HFFc6 (cell line): Measurements from ENCODE around the gene UNKL. TPM values are rescaled to one million over a fixed set of nuclear protein-coding genes. Genes with fewer than 3 reads are reported as not detected.
"Not testable (repeated sequence)": the region's sequence is repeated elsewhere in the genome, so short reads cannot be mapped to it uniquely, and the experiment has no call there.

ENCODE experiments used
- DNase-seq: peaks from one replicate; pipeline ENCODE4 v3.0.0-alpha.2; 2018
- H3K27ac Mint-ChIP-seq: 2 replicates; pipeline ENCODE4 v1.8.0; 2020; ENCODE audit warnings: mild to moderate bottlenecking, mixed read lengths
- H3K27me3 Mint-ChIP-seq: 2 replicates; pipeline ENCODE4 v1.8.0; 2021; ENCODE audit warnings: mild to moderate bottlenecking, moderate library complexity, mixed read lengths; ENCODE audit not compliant: insufficient read depth
- H3K36me3 Mint-ChIP-seq: 2 replicates; pipeline ENCODE4 v1.8.0; 2021; ENCODE audit warnings: low read depth, mixed read lengths
- H3K4me1 Mint-ChIP-seq: 2 replicates; pipeline ENCODE4 v1.8.0; 2020; ENCODE audit warnings: low read depth, mixed read lengths
- H3K4me3 Mint-ChIP-seq: 2 replicates; pipeline ENCODE4 v1.8.0; 2020; ENCODE audit warnings: mild to moderate bottlenecking, moderate library complexity, mixed read lengths
- H3K9me3 Mint-ChIP-seq: 2 replicates; pipeline ENCODE4 v1.8.0; 2020; ENCODE audit warnings: mild to moderate bottlenecking, mixed read lengths
- total RNA-seq, 6 experiments: library from RNA; stranded (reverse); fragmentation: NEBNext Ultra II Directional; extraction: Animal tissue kit (Norgen Biotek cat#: 25700); gene quantifications; 2 replicates in 1 of 6; 3 replicates in 5 of 6; pipeline ENCODE4 v1.2.3, GENCODE V29; 2021
- TF ChIP-seq, protein P1 (sequence below): fragments of 200-600 bp; sonication (generic); IDR thresholded peaks from 2 replicates; pipeline ENCODE4 v1.5.0; 2021; ENCODE audit warnings: antibody characterized with exemption, mild to moderate bottlenecking

The UNKL gene
- total RNA-seq, 6 experiments from 2014 or later: 15.0 to 22.6 (median 16.5) TPM

DNA sequence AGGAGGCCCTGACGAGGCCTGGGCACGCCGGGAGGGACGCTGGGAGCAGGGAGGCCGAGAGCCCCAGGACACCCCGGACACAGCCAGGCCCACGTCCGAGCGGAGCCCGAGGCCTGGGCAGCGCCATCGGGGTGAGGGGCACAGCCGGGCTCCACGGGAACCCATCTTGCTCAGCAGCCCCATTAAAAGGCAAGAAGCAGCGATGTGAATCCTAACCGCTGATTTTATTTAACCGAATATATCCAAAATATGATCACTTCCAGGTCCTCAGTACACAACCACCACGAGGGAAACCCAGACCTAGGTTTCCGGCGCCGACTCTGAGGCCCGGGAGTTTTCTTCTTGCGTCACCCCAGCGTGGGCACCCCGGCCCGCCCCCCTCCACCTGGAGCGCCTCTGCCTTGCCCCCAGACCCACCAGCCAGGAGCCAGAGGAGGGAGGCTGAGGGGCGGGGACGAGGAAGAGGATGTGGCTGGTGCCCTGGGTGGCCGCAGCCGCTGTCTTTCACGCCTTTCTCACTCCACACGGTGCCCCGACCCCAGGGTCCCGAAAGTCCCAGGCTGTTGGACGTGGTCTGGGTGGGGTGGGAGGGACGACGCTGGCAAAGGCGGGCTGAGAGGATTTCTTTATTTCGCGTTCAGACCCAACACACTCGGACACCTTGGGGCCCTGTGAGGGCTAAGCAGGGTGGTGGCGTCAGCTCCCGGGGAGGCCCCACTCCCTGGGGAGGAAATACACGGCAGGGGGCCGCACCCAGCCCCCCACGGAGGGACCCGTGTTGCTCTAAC, 30.4 kb upstream of the UNKL start:
- Mint-ChIP-seq H3K27me3 (no peaks in the 10 kb centered on the region), H3K9me3 (no peaks in the 10 kb centered on the region), H3K27ac (no peak overlapping the region), H3K36me3 (no peaks in the 10 kb centered on the region), H3K4me3 (no peak overlapping the region), H3K4me1 (no peaks in the 10 kb centered on the region)
- TF ChIP-seq, protein P1, sequence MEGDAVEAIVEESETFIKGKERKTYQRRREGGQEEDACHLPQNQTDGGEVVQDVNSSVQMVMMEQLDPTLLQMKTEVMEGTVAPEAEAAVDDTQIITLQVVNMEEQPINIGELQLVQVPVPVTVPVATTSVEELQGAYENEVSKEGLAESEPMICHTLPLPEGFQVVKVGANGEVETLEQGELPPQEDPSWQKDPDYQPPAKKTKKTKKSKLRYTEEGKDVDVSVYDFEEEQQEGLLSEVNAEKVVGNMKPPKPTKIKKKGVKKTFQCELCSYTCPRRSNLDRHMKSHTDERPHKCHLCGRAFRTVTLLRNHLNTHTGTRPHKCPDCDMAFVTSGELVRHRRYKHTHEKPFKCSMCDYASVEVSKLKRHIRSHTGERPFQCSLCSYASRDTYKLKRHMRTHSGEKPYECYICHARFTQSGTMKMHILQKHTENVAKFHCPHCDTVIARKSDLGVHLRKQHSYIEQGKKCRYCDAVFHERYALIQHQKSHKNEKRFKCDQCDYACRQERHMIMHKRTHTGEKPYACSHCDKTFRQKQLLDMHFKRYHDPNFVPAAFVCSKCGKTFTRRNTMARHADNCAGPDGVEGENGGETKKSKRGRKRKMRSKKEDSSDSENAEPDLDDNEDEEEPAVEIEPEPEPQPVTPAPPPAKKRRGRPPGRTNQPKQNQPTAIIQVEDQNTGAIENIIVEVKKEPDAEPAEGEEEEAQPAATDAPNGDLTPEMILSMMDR: no peak
- no peak for DNase-seq

GRCh38 chr16:1443980-1444729, 29.7 kb upstream of the UNKL start, which contains the start of gene CCDC154:
Gene CCDC154, minus strand, starts transcription at chr16:1444556. Its CDS starts 234 bp downstream, at chr16:1444322.
- Mint-ChIP-seq H3K36me3 (no peaks in the 10 kb centered on the region), H3K27ac (no peak within 1 kb of the TSS), H3K27me3 (no peaks in the 10 kb centered on the region), H3K9me3 (no peaks in the 10 kb centered on the region), H3K4me3 (no peak within 1 kb of the TSS), H3K4me1 (no peaks in the 10 kb centered on the region)
- DNase-seq: no peak
- TF ChIP-seq, protein P1: no peak

DNA sequence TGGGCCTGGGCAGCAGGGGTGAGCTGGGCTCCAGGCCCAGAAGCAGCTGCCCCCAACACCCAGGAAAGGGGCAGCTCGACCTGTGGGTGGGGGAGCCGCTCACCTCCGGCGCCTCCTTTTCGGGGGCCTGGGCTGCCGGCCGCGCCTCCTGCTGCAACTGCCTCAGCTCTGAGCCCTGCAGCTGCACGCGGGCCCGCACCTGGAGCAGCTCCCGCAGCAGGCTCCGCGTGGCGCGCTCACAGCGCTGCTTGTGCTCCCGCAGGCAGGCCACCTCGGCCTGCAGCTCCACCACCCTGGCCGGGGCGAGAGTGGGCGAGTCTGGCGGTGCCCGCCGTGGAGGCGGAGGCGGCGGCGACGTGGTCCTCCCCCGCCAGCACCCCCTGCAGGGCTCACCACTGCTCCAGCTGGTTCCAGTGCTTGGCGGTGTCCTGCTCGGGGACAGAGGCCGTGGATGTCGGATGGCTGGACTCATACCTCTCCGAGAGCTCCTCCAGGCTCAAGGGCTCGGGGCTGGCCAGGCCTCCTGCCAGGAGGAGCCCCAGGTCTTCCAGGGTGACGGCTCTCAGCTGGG, 29.0 kb upstream of the UNKL start:
- Mint-ChIP-seq H3K4me1 (no peaks in the 10 kb centered on the region), H3K27me3 (no peaks in the 10 kb centered on the region), H3K27ac (no peak overlapping the region), H3K36me3 (no peaks in the 10 kb centered on the region), H3K4me3 (no peak overlapping the region), H3K9me3 (no peaks in the 10 kb centered on the region)
- TF ChIP-seq, protein P1: no peak
- no peak for DNase-seq

GRCh38 chr16:1442697-1443096, 28.2 kb upstream of the UNKL start:
- TF ChIP-seq, protein P1: no peak
- no peak for DNase-seq
- Mint-ChIP-seq H3K4me1 (no peaks in the 10 kb centered on the region), H3K27ac (no peak overlapping the region), H3K4me3 (no peak overlapping the region), H3K27me3 (no peaks in the 10 kb centered on the region), H3K36me3 (no peaks in the 10 kb centered on the region), H3K9me3 (no peaks in the 10 kb centered on the region)

GRCh38 chr16:1441391-1441829, 26.9 kb upstream of the UNKL start:
- H3K36me3 Mint-ChIP-seq: no peaks in the 10 kb centered on the region
- no peak overlapping the region for H3K27ac Mint-ChIP-seq
- H3K4me1 Mint-ChIP-seq: no peaks in the 10 kb centered on the region
- H3K9me3 Mint-ChIP-seq: no peaks in the 10 kb centered on the region
- no peak for DNase-seq
- no peaks in the 10 kb centered on the region for H3K27me3 Mint-ChIP-seq
- no peak overlapping the region for H3K4me3 Mint-ChIP-seq
- TF ChIP-seq, protein P1: no peak

DNA sequence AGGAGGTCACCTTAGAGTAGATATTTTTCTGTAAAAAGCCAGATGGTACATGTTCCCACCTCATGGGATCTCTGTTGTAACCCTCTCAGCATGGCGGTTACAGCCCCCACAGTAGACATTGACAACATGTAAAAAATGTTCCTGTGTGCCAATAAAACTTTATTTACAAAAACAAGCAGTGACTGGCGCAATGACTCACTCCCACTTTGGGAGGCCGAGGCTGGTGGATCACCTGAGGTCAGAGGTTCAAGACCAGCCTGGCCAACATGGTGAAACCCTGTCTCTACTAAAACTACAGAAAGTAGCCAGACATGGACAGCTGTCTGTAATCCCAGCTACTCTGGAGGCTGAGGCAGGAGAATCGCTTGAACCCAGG, 25.2 kb upstream of the UNKL start:
- H3K9me3 Mint-ChIP-seq, H3K4me1 Mint-ChIP-seq, H3K36me3 Mint-ChIP-seq, DNase-seq, H3K27ac Mint-ChIP-seq, H3K4me3 Mint-ChIP-seq, H3K27me3 Mint-ChIP-seq: not testable (repeated sequence)
